IPS-NIHi11 (cell line): Measurements from ENCODE around the gene RNF20.
"Not testable (repeated sequence)": the region's sequence is repeated elsewhere in the genome, so short reads cannot be mapped to it uniquely, and the experiment has no call there.

ENCODE experiments used
- DNase-seq: peaks from one replicate; pipeline ENCODE4 v3.0.0; 2012; ENCODE audit warnings: mixed read lengths, low spot score

The RNF20 gene

GRCh38 chr9:101530076-101530711 lies 3.5 kb upstream of the RNF20 start:
- DNase-seq: peak; percentile 68

GRCh38 chr9:101536351-101536750 lies 2.7 kb downstream of the RNF20 start:
- DNase-seq: no peak

DNA sequence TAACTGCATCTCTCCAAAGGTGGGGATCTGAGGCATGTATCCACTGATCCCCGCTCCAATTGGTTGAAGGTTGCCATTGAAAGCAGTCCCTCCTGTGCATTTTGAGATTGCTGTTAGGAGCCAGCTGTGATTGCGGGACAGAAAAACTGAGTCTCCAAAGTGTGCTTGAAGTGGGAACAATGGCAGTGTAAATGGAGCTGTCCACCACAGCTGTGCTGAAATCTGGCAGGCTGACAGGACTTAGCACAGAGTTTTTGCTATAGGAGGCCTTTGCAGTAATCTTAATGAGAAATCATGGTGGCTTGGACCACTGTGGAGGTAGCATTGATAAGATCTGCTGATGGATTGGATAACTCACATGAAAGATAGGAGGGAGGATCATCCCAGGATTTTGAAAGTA lies 3.3 kb downstream of the RNF20 start:
- peak; percentile 49 for DNase-seq

- DNase-seq: no peak
Observed at GRCh38 chr9:101540069-101540468, 6.4 kb downstream of the RNF20 start.

DNA sequence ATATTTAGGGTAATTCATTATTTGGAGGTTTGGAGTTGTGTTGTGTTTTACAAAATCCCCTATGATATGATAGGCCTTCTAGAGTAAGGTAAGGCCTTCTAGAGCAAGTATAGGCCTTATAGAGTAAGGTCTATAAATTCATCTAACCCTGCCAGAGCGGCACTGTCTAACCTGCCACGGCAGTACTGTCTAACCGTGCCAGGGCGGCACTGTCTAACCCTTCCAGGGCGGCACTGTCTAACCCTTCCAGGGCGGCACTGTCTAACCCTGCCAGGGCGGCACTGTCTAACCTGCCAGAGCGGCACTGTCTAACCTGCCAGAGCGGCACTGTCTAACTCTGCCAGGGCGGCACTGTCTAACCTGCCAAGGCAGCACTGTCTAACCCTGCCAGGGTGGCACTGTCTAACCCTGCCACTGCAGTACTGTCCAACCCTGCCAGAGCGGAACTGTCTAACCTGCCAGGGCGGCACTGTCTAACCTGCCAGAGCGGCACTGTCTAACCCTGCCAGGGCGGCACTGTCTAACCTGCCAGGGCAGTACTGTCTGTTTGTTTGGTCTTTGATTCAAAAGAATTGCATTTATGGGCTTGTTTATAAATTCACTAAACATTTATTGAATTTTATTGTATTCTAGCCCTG lies 9.6 kb downstream of the RNF20 start:
- DNase-seq: no peak

DNA sequence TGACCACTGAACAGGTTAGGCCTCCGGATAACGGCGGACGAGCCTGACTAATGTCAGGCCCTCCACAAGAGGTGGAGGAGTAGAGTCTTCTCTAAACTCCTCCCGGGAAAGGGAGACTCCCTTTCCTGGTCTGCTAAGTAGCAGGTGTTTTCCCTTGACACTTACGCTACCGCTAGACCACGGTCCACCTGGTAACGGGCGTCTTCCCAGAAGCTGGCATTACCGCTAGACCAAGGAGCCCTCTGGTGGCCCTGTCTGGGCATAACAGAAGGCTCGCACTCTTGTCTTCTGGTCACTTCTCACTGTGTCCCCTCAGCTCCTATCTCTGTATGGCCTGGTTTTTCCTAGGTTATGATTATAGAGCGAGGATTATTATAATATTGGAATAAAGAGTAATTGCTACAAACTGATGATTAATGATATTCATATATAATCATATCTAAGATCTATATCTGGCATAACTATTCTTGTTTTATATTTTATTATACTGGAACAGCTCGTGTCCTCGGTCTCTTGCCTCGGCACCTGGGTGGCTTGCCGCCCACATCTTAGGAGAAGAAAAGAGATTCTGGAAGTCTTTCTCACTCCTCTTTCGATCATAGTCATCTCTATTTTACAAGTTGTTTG lies 15.9 kb downstream of the RNF20 start:
- DNase-seq: not testable (repeated sequence)

- no peak for DNase-seq
Observed at GRCh38 chr9:101561740-101562139, 28.1 kb downstream of the RNF20 start.

- DNase-seq: no peak
Observed at GRCh38 chr9:101562966-101563365, 29.3 kb downstream of the RNF20 start.

DNA sequence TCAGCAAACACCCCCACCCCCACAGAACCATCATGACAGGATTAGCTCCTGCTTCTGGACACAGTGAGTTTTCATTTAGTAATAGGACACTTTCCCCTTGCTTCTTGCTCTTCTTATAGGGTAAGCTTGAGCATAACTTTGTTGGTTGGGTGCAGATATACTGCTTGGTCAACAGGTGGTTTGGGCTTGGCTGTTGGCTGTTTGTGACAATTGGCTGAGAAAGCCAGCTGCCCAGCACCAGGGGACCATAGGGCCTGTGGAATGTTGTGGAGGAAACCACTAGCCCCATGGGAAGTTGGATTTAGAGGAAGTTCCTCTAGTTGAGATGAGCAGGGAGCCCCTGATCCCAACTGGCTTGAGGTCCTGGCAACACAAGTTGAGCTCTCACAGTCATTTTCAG lies 30.6 kb downstream of the RNF20 start:
- DNase-seq: no peak

- DNase-seq: peak; percentile 22
Observed at GRCh38 chr9:101566904-101567724, 33.5 kb downstream of the RNF20 start.

DNA sequence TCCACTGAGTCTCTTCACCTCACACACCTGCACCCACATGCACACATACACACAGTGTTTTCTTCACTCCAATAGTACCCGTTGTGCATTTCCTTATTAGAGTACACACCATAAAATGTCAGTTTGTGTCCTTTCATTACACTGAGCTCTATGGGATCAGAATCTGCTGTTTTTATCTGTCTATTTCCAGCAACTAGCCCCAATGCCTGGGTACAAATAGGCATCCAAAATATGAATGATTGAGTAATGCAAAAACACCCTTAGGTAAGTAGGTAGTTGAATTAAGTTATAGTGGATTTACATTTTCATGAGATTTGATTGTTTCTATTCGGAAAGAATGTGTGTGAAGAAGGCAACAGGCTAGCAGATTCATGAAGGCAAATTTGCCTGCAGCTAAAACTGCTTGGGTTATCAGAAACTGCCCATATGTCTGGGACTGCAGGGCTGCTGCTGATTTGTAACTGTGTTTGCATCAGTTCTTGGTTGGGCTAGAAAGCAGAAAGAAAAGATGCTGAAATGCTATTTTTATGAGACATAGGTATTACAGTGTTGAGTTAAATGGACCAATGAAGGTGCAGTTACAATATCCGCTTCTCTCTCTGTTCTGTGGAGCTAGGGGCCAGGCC lies 34.2 kb downstream of the RNF20 start:
- DNase-seq: no peak

DNA sequence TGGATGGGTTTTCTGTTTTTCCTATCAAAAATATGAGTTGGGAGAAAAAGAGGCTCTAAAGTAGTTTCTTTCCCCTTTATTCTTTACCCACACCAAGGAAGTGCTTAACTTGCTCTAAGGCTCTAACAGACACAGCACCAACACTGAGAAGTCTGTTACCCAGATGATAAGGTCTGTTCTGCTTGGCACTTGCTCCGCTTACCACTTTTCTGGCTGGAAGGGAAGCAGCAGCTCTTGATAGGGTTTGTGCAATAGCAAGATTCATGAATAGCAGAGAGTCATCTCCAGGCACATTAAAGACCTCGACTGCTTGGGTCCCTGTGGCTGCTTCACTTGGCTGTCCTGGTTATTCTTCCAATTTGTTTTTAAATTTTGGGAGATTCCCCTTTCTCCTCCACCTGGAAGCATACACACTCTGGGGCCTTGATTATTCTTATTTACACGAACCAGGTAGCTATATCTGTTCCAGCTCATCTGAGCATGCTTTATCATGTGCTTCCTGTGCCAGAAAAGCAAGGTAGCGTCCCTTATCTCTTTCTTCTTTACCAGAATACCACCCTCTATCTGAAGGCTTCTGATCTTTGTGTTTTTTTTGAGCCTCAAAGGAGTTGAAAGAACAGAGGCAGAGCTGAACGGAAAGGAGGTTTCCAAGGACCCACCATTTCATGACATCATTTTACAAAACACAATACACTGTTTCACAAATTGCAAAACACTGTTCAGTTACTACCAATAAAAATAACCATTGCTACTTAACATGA lies 36.3 kb downstream of the RNF20 start:
- DNase-seq: no peak

DNA sequence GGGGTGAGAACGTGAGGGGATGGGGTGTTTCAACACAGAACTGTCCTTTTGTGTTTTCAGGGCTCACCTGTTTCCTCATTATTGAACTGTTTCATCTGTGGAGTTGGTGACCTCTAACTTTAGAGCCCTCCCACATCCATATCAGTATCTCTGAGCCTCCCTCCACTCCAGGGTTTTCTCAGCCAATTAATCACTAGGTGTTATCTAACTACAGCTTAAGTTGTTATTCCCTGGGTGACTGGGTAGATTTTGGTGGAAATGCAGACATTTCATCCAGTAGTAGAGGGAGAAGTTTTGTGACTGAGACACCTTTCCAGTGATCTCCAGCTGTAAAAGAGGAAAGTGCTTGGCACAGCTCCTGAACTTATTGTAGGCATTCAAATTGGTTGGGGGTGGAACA lies 37.5 kb downstream of the RNF20 start:
- DNase-seq: no peak

- no peak for DNase-seq
Observed at GRCh38 chr9:101572316-101572715, 38.7 kb downstream of the RNF20 start.

- DNase-seq: no peak
Observed at GRCh38 chr9:101574731-101575333, 41.2 kb downstream of the RNF20 start.

DNA sequence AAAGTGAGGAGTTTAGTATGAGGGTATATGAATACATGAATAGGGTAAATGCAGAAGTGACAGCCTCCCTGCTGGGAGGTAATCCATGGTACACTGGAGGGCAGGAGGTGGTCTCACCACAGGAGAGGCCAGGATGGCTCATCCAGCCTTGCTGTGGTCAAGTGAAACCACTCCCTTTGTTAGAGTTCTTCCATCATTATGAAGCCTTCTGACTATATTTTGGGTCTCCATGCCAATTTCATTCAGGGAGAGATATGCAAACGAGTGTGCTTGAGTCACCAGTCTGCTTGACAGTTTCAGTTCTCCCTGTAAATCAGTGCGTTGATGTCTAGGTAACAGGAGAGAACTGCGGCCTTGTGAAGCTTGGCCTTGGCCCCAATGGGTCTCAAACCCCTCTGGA lies 44.7 kb downstream of the RNF20 start:
- DNase-seq: no peak

GRCh38 chr9:101579711-101580545 lies 46.3 kb downstream of the RNF20 start:
- no peak for DNase-seq

GRCh38 chr9:101582553-101582952 lies 48.9 kb downstream of the RNF20 start:
- DNase-seq: no peak

DNA sequence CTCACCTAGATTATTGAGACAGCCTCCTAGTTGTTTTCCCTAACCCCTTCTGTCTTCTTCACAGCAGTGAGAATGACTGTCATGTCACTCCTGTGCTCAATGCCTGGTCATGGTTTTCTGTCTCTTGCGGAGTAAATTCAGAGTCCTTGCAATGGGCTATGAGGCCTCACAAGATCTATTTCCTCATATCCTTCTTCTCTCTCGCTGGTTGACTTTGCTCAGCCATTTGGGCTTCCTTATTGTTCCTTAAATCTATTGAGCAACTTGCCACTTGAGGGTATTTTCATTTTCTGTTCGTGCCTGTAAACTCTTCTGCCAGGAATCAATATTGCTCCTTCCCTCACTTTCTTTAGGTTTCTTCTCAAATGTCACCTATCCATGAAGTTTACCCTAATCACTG lies 52.1 kb downstream of the RNF20 start:
- no peak for DNase-seq

- no peak for DNase-seq
Observed at GRCh38 chr9:101586651-101587050, 53.0 kb downstream of the RNF20 start.
